Astrocyte (in vitro differentiated cells and primary cell): ENCODE results near the gene POLE3. TPM values are rescaled to one million over a fixed set of nuclear protein-coding genes. Genes with fewer than 3 reads are reported as not detected.

Source experiments
- DNase-seq: peaks from one replicate; pipeline ENCODE4 v3.0.0-alpha.2; 2010; ENCODE audit warnings: low read depth
- FAIRE-seq: peaks from 2 replicates; lab custom pipeline; 2011; peaks lifted over from hg19 to GRCh38; lab: Jason Lieb, UNC
- H2AFZ ChIP-seq: 2 replicates; pipeline ENCODE4 v1.6.0; 2012; ENCODE audit warnings: low read depth, low read length, inconsistent platforms
- H3K27ac ChIP-seq: 2 replicates; pipeline ENCODE4 v1.5.1; 2011; ENCODE audit warnings: low read depth, low read length, inconsistent platforms
- H3K27me3 ChIP-seq: 2 replicates; pipeline ENCODE4 v1.6.0; 2011; ENCODE audit warnings: low read length, inconsistent platforms; ENCODE audit not compliant: insufficient read depth
- H3K36me3 ChIP-seq: 2 replicates; pipeline ENCODE4 v1.5.1; 2011; ENCODE audit warnings: low read length, inconsistent platforms; ENCODE audit not compliant: insufficient read depth
- H3K4me1 ChIP-seq: 2 replicates; pipeline ENCODE4 v1.5.1; 2011; ENCODE audit warnings: low read length, inconsistent platforms; ENCODE audit not compliant: insufficient read depth
- H3K4me2 ChIP-seq: 2 replicates; pipeline ENCODE4 v1.6.0; 2012; ENCODE audit warnings: low read length, inconsistent platforms
- H3K4me3 ChIP-seq: 2 replicates; pipeline ENCODE4 v1.5.1; 2011; ENCODE audit warnings: low read depth, mild to moderate bottlenecking, low read length, inconsistent platforms; ENCODE audit not compliant: insufficient read depth
- H3K79me2 ChIP-seq: 2 replicates; pipeline ENCODE4 v1.6.0; 2012; ENCODE audit warnings: mild to moderate bottlenecking, low read length, inconsistent platforms; ENCODE audit not compliant: insufficient read depth
- H3K9ac ChIP-seq: 2 replicates; pipeline ENCODE4 v1.6.0; 2012; ENCODE audit warnings: mild to moderate bottlenecking, low read length, inconsistent platforms
- H3K9me3 ChIP-seq: 2 replicates; pipeline ENCODE4 v1.5.1; 2012; ENCODE audit warnings: low read depth, mild to moderate bottlenecking, low read length, inconsistent platforms; ENCODE audit not compliant: insufficient read depth
- H4K20me1 ChIP-seq: 2 replicates; pipeline ENCODE4 v1.6.0; 2012; ENCODE audit warnings: low read length, inconsistent platforms; ENCODE audit not compliant: insufficient read depth
- H3K27ac Mint-ChIP-seq: one replicate; pipeline ENCODE4 v1.8.0; 2021; ENCODE audit warnings: mild to moderate bottlenecking, mixed read lengths; ENCODE audit not compliant: unreplicated experiment
- H3K27me3 Mint-ChIP-seq: one replicate; pipeline ENCODE4 v1.8.0; 2021; ENCODE audit warnings: low read depth, mixed read lengths; ENCODE audit not compliant: unreplicated experiment
- H3K36me3 Mint-ChIP-seq: one replicate; pipeline ENCODE4 v1.8.0; 2021; ENCODE audit warnings: low read depth, mixed read lengths; ENCODE audit not compliant: unreplicated experiment
- H3K4me1 Mint-ChIP-seq: one replicate; pipeline ENCODE4 v1.8.0; 2021; ENCODE audit warnings: low read depth, mixed read lengths; ENCODE audit not compliant: unreplicated experiment
- H3K4me3 Mint-ChIP-seq: one replicate; pipeline ENCODE4 v1.8.0; 2021; ENCODE audit warnings: mild to moderate bottlenecking, moderate library complexity, mixed read lengths; ENCODE audit not compliant: unreplicated experiment
- H3K9me3 Mint-ChIP-seq: one replicate; pipeline ENCODE4 v1.8.0; 2021; ENCODE audit warnings: mild to moderate bottlenecking, mixed read lengths; ENCODE audit not compliant: unreplicated experiment
- CTCF ChIP-seq: IDR thresholded peaks from 2 replicates; pipeline ENCODE4 v1.5.1; 2011; ENCODE audit warnings: low read depth, mild to moderate bottlenecking, inconsistent platforms, low read length, moderate library complexity; ENCODE audit not compliant: insufficient read depth
- EZH2 ChIP-seq: IDR thresholded peaks from 2 replicates; pipeline ENCODE4 v1.6.1; 2012; ENCODE audit warnings: mild to moderate bottlenecking, low read length, inconsistent platforms; ENCODE audit not compliant: insufficient read depth
- total RNA-seq: library from RNA; stranded (reverse); gene quantifications from 2 replicates; pipeline ENCODE4 v1.2.1, GENCODE V29; 2021

POLE3 gene
- total RNA-seq, 1 donor from 2014 or later = 36.6 TPM

GRCh38 chr9:113389451-113389850, 21.0 kb downstream of the POLE3 start:
- no peak overlapping the region for H3K4me3 ChIP-seq
- Mint-ChIP-seq H3K27ac (no peak overlapping the region), H3K36me3 (peaks cover 29% of the 10 kb centered on the region), H3K9me3 (no peaks in the 10 kb centered on the region), H3K4me1 (no peaks in the 10 kb centered on the region), H3K4me3 (no peak overlapping the region), H3K27me3 (no peaks in the 10 kb centered on the region)
- no peaks in the 10 kb centered on the region for H3K79me2 ChIP-seq
- no peaks in the 10 kb centered on the region for H3K27me3 ChIP-seq
- no peak for FAIRE-seq
- DNase-seq = no peak
- peaks cover 5% of the 10 kb centered on the region for H3K36me3 ChIP-seq
- H3K9ac ChIP-seq = no peak overlapping the region
- H3K4me1 ChIP-seq = no peaks in the 10 kb centered on the region
- TF ChIP-seq EZH2 = no peak
- no peak for TF ChIP-seq CTCF
- no peak overlapping the region for H2AFZ ChIP-seq
- H3K27ac ChIP-seq = no peak overlapping the region
- H3K9me3 ChIP-seq = no peaks in the 10 kb centered on the region
- H4K20me1 ChIP-seq = no peaks in the 10 kb centered on the region
- H3K4me2 ChIP-seq = no peak overlapping the region

- H3K27ac Mint-ChIP-seq = no peak overlapping the region
- TF ChIP-seq EZH2 = no peak
- no peak for TF ChIP-seq CTCF
- H3K36me3 Mint-ChIP-seq = peaks cover 29% of the 10 kb centered on the region
- Histone ChIP-seq H3K4me2 (no peak overlapping the region), H2AFZ (no peak overlapping the region), H3K4me3 (no peak overlapping the region), H3K27me3 (no peaks in the 10 kb centered on the region), H4K20me1 (no peaks in the 10 kb centered on the region), H3K36me3 (peaks cover 5% of the 10 kb centered on the region), H3K27ac (no peak overlapping the region), H3K4me1 (no peaks in the 10 kb centered on the region), H3K9ac (no peak overlapping the region), H3K79me2 (no peaks in the 10 kb centered on the region), H3K9me3 (no peaks in the 10 kb centered on the region)
- H3K27me3 Mint-ChIP-seq = no peaks in the 10 kb centered on the region
- no peaks in the 10 kb centered on the region for H3K9me3 Mint-ChIP-seq
- H3K4me1 Mint-ChIP-seq = no peaks in the 10 kb centered on the region
- no peak for DNase-seq
- no peak overlapping the region for H3K4me3 Mint-ChIP-seq
- no peak for FAIRE-seq
Measured at GRCh38 chr9:113388833-113389232, 21.6 kb downstream of the POLE3 start.

- Histone ChIP-seq H3K4me2 (no peak overlapping the region), H3K36me3 (peaks cover 5% of the 10 kb centered on the region), H3K27me3 (no peaks in the 10 kb centered on the region), H3K4me3 (no peak overlapping the region), H4K20me1 (no peaks in the 10 kb centered on the region), H2AFZ (no peak overlapping the region), H3K4me1 (no peaks in the 10 kb centered on the region), H3K9me3 (no peaks in the 10 kb centered on the region), H3K79me2 (no peaks in the 10 kb centered on the region), H3K27ac (no peak overlapping the region), H3K9ac (no peak overlapping the region)
- Mint-ChIP-seq H3K4me3 (no peak overlapping the region), H3K4me1 (no peaks in the 10 kb centered on the region), H3K27me3 (no peaks in the 10 kb centered on the region), H3K9me3 (no peaks in the 10 kb centered on the region), H3K27ac (no peak overlapping the region), H3K36me3 (peaks cover 25% of the 10 kb centered on the region)
- no peak for TF ChIP-seq CTCF
- TF ChIP-seq EZH2 = no peak
- FAIRE-seq (no peak), DNase-seq (no peak)
Measured at GRCh38 chr9:113387560-113388230, 22.8 kb downstream of the POLE3 start.
